KG1 (cell line): ENCODE measurements around the gene PDCD1.
"Not testable (repeated sequence)": the region's sequence is repeated elsewhere in the genome, so short reads cannot be mapped to it uniquely, and the experiment has no call there.

Source experiments
- DNase-seq: peaks from one replicate; lab custom pipeline; 2025; lab: John Stamatoyannopoulos, UW

Gene PDCD1

DNA sequence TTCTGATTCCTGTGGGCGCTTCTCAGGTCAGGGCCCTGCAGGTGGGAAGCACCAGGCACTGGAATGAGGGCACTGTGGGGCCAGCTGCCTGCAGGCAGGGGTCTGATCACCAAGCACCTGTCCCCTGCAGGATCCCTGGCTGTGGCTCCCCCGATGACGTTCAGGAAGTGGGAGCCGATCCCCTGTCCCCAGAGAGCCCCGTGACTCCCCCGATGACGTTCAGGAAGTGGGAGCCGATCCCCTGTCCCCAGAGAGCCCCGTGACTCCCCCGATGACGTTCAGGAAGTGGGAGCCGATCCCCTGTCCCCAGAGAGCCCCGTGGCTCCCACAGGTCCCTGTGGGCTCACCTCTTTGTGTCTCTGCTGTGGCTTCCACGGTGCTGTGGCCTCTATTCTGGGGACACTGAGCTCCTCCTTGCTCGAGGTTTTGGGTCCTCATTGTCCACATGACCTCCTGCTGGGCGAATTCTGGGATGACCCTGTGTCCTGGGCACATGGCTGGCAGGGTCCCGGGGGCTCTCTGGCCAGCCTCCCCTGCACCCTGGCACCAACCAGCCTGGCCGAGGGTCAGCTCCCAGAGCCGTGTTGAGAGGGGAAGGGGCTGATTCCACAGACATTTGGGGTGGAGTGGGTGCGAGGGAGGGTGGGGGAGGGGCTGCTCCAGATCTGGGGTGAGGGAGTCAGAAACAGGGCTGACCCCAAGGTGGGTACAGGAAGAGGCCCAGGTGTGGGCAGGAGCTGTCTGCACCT, 44.9 kb downstream of the PDCD1 start:
- no peak for DNase-seq

DNA sequence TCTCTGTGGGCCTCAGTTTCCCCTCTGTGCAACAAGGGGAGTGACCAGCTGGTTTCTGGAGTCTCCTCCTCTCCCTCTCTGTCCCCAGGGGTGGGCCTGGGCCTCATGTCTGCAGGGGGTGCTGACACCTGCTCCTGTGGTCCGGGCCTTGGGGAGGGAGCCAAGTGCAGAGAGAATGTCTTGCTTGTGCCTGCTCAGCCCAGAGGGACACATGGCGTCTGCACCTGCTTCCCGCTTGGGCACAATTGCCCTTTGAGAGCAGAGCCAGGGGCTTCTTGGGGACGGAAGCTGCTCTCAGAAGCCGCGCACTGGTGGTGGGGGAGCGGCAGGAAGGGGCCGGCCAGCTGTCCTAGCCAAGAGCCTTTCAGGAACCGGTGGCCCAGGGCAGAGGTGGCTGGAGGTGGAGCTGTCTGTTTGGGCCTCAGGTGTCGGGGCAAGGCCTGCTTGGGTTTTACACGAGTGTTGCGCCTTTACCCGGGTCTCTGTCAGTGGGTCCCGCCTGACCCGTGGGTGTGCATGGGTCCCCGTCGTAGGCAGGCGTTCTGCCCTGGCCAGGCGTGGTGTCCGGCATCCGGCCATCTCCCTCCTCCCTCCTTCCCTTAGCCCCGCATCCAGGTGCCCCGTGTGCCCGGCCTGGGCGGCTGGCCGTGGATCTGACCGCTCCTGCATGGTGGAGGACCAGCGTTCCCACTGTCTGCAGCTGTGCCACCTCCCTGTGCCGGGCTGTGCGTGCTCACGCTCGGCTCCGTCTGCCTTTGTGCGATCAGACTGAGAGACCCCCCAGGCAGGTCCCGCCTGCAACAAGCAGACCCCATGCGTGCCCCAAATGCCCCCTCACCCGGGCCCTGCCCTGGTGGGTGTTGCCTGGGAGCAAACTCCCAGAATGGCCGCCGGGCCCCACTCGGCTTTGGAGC, 45.7 kb downstream of the PDCD1 start:
- DNase-seq = no peak

DNA sequence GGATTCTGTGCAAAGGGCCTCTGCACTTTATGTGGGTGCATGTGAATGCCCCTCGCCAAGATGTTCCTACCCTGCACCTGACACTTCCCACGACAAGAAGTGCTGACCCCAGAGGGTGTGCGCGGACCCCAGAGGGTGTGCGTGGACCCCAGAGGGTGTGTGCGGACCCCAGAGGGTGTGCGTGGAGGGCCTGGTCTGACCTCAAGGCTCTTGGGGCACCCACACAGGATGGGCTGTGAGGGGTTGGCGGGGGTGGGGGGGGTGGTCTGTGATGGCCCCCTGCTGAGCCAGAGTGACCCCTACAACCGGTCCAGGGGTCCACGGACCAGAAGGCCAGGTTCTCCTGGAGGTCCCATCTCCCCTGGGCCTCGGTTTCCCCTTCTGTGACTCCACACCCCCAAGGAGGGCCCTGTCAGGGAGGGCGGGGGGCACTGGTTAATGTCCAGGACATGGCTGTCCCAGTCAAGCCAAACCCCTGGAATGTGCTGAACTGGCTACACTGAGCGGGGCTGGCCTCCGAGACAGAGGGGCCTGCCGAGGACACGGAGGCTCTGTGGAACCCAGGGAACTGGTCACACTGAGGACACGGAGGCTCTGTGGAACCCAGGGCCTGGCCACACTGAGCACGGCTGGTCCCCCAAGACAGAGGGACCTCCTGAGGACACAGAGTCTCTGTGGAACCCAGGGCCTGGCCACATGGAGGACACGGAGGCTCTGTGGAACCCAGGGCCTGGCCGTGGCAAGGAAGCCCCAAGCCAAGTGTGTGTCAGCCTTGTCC, 46.6 kb downstream of the PDCD1 start:
- no peak for DNase-seq

DNA sequence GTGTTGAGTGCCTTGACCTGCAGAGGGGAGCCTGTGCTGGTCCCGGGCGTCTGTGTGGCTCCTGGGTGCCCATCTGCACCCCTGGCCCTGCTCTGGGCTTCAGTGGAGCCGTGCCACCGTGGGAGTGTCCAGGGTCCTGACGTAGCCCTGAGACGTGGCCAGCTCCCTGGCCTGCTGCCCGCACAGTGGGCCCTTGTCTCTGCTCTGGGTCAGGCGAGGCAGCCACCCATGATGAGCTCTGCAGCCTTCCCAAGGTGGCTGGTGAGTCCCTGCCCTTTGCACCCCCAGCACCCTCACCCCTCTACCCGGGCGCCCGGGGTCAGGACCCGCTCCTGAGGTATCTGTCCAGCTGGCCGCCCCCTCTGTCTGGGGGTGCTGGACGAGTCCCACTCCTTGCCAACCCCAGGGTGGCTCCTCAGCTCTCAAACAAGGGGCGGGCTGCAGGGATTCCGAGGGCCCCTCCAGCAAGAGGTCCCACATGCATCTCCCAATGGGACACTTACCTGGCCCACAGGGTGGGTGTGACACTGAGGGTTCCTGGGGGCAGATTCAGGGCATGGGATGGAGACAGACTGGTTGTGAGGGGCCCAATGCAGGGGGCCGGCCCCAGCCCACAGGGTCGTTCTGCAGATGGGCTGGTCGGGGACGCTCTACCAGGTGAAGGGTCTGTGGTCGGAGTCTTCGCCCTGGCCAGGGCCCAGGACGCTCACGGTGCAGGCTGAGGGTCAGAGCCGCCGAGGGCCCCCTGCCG, 47.3 kb downstream of the PDCD1 start:
- no peak for DNase-seq

DNA sequence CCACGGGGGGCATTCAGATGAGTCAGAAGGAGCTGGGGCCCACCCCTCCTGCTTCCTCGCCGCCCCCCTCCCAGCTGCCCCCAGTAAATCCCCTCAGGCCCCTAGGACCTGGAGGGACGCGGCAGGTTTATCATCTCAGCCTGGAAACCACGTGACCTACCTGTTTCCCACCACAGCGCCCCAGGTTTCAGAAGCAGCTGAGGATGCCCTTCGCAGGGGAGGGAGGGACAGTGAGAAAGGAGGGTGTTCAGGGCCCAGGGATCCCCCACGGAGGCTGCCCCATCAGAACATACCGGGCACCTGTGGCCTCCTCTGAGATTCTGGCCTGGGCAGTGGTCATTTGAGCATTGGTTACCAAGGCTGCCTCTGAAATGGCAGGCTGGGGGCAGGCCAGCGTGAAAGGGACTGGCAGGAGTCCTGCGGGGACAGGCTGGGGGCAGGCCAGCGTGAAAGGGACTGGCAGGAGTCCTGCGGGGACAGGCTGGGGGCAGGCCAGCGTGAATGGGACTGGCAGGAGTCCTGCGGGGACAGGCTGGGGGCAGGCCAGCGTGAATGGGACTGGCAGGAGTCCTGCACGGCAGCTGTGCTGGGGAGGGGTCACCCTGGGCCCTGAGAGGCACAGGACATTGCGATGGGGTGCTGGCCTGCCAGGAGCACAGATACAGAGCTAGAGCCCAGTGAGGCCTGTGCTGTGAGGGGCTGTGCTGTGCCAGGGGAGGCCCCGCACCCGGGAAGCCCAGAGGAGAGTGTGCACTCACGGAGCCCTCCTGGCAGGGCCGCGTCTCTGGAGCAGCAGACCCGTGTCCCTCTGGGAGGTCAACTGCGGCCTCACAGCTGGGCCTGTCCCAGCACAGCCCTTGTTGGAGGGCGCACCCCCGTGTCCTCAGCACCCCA, 48.1 kb downstream of the PDCD1 start:
- no peak for DNase-seq

DNA sequence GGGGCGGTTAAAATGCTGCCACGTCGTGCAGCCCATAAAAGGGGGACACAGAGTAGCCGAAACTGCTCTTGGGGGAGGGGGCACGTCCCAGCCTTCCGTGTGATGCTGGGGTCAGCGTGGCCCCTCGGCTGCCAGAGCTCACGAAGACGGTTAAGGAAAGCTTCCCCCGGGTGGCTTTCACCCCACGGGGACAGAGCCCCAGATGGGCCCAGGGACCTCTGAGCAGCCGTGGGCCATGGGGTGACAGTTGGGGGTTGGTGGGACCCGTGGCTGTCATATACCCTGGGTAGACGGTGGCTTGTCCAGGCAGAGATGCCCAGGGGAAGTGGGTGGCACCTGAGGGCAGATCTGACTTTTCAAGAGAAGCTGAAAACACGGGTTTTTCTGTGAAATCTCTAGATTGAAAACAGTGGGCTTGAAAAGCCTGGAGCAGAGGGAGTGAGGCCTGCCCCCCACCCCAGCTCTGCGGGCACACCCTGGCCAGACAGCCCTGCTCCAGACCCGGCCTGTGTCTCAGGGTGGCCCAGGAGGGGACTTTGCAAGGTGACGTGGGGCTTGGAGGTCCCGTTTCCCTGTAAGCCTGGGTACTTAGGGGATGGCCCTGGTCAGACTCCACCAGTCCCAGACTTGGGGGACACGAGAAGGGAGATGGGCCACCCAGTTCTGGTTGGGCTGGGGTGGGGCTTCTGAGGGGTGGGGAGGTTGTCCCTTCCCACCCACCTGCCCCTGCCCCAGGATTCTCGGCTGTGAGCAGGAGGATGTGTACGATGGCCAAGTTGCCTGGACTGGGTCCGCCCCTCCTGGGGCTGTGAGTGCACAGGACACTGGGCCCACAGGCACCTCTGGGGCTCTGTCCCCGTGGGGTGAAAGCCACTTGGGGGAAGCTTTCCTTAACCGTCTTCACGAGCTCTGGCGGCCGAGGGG, 49.0 kb downstream of the PDCD1 start:
- no peak for DNase-seq

DNA sequence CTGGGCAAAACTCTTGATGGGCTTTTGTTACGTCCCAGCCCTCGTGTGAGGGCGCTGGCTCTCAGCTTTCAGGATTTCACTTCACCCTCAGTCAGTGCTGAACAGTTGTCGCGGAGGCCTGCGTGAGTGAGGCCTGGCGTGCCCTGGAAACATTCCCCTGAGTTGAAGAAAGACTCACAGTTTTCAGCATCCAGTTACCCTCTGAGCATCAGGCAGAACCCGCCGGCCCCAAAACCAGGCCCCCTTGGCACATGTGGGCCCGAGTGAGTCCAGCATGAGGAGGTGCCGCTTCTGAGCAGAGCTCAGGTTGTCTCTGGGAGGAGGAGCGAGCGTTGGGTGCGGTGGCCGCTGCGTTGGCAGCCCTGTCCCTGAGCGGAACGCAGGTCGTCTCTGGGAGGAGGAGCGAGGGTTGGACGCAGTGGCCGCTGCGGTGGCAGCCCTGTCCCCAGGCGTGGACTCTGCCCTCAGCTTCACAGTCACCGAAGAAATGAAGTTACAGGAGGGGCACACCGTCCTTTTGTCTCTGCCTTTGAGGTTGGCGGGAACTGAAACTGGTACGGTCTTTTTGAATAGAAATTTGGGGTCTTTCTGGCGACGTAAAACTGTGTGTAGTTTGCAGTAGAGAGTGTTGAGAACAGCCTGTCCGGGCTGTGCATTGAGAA, 49.8 kb downstream of the PDCD1 start, which contains the start of gene NEU4:
TSS of gene NEU4 (plus strand) at position 473 of the 662 bp plus-strand sequence. CDS start 5,292 bp downstream, outside the sequence.
- DNase-seq = no peak

DNA sequence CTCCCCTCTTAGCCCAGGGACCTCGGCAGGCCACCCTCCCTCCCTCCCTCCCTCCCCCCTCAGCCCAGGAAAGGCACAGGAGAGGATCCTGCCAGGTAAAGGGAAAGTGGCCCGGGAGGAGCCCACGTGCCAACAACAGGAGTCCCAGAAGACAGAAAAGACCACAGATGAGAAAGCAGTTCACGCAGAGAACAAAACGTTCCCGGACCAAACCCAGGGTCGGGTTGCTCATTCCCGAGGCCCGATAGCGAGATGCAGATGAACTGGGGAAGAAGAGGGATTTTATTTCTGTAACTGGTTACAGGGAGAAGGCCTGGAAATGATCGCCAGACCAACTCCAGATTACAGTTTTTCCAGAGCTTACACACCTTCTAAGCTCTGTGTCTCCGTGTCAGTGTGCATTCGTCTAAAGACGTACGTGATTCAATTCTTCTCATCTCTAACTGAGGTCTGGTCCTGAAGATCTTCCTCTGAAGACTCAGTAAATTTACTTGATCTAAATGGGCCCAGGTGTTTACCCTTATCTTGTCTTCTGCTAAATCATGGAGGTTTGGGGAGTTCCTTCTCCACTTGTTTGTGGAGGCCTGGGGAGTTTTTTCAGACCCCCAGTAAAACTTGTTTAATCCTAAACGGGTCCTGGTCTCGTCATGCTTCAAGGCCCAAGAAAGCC, 50.5 kb downstream of the PDCD1 start:
- DNase-seq = no peak

DNA sequence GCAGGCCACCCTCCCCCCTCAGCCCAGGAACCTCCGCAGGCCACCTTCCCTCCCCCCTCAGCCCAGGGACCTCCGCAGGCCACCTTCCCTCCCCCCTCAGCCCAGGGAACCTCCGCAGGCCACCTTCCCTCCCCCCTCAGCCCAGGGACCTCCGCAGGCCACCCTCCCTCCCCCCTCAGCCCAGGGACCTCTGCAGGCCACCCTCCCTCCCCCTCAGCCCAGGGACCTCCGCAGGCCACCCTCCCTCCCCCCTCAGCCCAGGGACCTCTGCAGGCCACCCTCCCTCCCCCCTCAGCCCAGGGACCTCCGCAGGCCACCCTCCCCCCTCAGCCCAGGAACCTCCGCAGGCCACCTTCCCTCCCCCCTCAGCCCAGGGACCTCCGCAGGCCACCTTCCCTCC, 52.5 kb downstream of the PDCD1 start:
- DNase-seq = not testable (repeated sequence)

DNA sequence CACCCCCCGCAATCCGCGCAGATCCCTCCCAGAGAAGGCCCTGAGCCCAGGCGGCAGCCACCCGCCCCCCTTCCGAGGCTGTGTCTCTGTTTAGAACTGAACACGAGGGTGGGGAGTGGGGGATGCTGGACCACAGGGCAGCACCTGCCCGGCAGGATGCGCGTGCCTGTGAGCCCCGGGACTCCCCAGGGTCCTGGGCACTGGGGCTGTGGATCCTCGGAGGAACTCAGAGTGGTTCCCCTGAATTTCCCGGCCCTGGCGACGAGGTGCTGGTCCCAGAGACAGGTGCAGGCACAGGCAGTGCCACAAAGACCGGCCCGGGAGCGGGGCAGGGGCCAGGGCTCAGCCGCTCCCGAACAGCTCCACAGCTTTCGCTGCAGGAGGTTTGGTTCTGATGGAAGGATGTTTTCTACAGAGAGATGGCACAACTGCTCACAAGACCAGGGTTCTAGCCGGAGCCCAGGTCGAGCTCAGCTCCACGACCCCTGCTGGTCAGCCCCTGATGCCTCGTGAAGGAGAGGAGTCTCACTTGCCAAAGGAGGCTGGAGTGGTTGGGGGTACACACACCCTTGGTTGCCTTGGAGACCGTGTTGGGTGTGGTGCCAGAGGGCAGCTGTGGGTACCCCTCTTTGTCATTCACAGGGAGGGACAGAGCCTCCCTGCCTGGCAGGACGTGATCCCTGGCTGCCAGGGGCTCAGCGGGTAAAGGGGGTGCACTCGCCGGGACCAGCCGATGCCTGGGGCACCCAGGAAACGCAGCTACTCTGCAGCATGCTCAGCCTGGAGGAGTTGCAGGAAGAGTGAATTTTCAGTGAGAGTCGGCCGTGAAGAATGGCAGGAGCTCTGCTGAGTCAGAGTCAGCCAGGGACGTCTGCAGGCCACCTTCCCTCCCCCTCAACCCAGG, 54.1 kb downstream of the PDCD1 start:
- no peak for DNase-seq

DNA sequence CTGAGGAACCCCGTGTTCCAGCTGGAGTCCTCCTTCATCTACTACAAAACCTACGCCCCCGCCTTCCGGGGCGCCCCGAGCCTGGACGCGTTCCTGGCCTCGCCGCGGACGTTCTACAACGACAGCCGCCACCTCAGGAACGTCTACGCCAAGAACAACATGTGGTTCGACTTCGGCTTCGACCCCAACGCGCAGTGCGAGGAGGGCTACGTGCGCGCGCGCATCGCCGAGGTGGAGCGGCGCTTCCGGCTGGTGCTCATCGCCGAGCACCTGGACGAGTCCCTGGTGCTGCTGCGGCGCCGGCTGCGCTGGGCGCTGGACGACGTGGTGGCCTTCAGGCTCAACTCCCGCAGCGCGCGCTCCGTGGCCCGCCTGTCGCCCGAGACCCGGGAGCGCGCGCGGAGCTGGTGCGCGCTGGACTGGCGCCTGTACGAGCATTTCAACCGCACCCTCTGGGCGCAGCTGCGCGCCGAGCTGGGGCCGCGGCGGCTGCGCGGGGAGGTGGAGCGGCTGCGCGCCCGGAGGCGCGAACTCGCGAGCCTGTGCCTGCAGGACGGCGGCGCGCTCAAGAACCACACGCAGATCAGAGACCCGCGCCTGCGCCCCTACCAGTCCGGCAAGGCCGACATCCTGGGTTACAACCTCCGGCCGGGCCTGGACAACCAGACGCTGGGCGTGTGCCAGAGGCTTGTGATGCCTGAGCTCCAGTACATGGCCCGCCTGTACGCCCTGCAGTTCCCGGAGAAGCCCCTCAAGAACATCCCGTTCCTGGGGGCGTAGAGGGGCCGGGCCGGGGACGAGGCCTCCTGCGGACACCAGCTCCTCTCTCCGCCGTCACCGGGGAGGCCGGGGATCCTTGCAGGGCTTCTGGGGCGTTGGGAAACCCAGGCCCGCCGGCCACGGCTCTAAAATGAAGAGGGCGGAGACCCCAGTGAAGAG, 55.0 kb downstream of the PDCD1 start:
- DNase-seq = no peak

DNA sequence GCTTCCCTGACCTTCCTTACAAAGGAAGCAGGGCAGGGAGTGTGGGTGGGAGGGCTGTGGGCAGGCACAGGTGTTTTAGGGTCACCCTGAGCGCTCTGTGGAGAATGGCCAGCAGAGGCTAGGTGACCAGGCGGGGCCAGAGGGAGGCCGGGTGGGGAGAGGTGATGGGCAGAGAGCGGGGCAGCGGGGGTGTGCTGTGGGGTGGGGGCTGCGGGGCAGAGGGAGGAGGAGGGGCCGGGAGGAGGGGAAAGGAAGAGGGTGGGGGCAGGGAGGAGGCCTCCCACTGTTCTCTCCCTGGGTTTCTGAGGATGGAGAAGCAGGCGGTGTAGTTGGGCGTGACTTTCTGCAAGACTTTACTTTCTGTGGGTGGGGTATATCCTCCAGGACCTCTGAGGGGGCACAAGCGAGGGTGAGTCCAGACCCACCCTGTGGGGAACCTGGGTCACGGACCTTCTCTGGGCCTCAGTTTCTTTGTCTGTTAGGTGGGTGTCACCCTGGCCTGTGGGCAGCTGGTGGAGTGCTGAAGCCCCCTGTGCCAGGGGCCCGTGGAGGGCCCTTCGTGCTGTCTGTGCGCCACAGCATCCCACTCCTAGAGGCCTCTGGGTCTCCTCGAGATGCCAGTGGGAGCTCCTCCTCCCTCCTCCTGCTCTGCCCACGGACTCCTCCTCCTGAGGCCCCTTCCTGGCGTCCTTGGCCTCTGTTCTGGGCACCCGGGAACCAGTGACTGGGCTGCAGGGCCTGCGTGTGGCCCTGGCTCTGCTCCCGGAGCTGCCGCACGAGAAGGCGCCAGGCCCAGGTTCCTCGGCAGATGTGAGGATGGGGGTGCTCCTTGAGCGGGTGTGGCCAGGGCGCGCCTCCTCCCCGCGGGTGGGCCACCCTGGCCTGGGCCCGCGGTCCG, 56.0 kb downstream of the PDCD1 start:
- DNase-seq = no peak

DNA sequence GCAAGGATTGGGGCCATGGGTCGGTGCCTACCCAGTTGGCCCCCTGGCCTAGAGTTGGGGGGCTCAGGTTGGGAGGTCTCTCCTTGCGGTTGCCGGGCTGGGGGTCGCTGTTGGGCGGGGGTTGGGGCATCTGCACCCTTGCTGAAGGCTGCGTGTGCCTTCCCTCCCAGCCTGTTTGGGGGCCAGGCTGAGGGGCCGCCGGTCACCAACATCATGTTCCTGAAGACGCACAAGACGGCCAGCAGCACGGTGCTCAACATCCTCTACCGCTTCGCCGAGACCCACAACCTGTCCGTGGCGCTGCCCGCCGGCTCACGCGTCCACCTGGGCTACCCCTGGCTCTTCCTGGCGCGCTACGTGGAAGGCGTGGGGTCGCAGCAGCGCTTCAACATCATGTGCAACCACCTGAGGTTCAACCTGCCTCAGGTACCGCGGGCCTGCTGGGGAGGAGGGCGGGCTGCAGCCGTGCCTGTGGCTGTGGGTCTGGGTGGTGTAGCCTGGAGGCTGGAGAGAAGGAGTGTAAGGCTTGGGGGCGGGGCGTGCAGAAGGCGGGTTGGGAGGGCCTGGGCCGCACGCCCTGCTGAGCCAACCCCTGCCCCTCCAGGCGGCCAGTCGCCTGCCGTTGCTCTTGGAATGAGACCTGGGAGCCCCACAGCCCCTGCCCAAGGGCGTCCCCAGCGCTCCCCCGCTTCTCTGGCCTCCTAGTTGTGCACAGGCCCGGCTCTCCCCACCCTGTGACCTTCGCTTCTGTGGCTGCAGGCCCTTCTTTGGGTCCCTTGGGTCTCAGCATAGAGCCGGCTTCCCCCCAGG, 56.9 kb downstream of the PDCD1 start:
- DNase-seq = no peak
